Kidney tubule cell (primary cell): Measurements from ENCODE around the gene CD274.
"Not testable (repeated sequence)": the region's sequence is repeated elsewhere in the genome, so short reads cannot be mapped to it uniquely, and the experiment has no call there.

Experiments used
- DNase-seq: peaks from one replicate; pipeline ENCODE4 v3.0.0-alpha.2; 2018; ENCODE audit warnings: low spot score

CD274 gene

GRCh38 chr9:5450359-5451091 is at the start of gene CD274:
Gene CD274 (plus strand): TSS chr9:5450542. CDS start chr9:5456114, 5,572 bp downstream.
- peak; percentile 98 for DNase-seq

DNA sequence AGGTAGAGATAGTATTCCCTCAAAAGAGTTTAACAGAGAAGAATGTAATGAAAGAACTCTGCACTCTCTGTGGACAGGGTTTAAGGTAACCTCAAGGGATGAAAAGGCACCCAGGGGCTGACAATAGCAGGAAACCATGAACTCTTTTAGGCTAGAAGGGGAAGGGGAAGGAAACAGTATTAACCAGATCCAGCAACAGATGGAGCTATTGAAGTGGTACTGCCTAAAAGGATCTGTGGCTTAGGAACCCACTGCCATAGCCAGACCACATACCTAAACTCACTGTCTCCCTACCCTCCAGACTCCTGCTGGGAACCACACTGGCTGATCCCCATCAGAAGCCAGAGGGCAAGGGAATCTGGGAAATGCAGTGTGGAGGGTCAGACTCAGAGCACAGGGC is 48.1 kb upstream of the CD274 start:
- DNase-seq = no peak

GRCh38 chr9:5408596-5408995 is 41.7 kb upstream of the CD274 start:
- DNase-seq = no peak

DNA sequence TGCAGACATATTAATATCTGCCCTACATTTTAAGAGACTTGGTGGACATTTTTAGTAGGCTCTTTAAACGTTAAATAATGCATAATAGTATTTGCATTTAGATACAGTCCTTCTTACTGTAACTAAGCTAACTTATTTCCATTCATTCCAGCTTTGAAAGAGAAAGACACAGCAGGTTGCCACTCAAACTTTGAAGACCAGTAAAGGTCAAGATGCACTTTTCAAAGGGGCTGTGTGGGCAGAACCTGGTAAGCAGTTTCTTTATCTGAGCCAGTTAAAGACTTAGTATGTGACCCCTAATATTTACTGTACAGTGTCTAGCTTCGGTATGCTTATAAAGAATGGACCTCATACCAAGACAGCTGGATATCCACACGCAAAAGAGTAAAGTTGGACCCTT is 33.4 kb upstream of the CD274 start:
- DNase-seq = no peak

GRCh38 chr9:5418481-5418880 is 31.9 kb upstream of the CD274 start:
- DNase-seq = no peak

- peak; percentile 47 for DNase-seq
Measured at GRCh38 chr9:5419987-5420386, 30.4 kb upstream of the CD274 start.

- no peak for DNase-seq
Measured at GRCh38 chr9:5421163-5421562, 29.2 kb upstream of the CD274 start.

DNA sequence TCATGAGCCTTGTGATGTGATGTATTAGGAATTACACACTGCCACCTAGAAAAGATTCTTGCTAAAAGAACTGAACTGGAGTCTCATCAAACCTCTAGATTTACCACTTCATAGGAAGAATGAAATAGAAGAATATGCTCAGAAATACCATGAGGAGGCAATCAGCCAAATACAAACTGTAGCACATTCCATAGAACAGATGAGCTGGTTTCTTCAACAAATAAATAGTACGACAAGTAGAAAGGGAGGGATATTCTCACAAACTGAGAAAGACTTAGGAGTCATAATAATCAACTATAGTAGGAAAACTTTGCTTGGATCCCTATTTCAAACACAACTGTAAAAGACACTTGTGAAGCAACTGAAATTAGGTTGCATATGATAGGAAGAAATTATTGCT is 28.1 kb upstream of the CD274 start:
- DNase-seq = no peak

DNA sequence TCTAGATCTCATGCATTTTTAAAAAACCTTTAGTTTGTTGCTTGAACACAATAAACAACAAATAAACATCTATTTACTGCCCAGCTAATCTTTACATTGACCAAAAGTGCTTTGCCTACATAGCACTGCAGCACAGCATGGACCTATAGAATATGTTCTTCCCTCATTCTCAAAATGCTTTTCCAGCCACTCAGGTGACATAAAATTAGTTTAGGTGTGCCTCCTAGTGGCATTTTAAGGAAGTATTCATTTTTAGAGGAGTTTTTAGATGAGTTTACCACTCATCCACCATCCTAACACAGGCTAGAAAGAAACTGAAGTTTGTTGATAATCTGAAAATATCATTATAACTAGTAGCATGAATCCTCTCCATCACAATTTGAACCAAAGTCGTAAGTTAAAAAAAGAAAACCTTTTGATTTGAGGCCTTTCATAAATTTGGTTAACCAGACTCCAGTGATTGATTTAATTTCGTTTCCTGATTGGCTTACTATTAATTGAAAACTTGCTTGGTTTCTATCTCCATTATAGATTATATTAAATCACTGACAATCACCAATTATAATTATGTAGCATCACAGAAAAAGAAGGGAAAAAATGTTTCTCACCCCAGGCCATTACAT is 25.2 kb upstream of the CD274 start:
- peak; percentile 50 for DNase-seq

DNA sequence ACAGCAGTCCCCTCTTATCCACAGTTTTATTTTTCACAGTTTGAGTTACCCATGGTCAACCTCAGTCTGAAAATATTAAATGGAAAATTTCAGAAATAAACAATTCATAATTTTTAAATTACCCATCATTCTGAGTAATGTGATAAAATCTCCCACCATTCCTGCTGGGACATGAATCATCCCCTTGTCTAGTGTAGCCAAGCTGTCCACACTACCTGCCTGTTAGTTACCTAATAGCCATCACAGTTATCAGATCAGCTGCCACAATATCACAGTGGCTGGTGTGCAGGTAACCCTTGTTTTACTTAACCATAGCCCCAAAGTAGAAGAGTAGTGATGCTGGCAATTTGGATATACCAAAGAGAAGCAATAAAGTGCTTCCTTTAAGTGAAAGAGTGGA is 23.3 kb upstream of the CD274 start:
- no peak for DNase-seq

DNA sequence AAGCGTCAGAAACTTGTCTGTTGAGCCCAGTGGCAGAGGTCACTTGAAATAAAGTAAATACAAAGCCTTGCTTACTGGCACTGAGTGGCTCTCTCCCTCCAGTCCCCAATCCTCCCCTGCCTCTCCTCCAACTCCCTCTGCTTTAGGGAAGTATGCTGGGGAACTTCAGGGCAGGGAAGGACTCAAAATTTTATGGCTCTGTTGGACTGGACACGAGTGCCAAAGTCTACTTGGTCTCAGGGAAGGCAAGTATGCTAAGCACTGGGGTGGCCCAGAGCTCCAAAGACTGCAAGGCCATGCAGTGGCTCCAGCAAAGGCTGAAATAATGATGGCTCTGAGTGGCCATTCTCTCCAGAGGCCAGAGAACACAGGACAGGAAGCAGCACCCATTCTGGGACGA is 22.2 kb upstream of the CD274 start:
- no peak for DNase-seq

DNA sequence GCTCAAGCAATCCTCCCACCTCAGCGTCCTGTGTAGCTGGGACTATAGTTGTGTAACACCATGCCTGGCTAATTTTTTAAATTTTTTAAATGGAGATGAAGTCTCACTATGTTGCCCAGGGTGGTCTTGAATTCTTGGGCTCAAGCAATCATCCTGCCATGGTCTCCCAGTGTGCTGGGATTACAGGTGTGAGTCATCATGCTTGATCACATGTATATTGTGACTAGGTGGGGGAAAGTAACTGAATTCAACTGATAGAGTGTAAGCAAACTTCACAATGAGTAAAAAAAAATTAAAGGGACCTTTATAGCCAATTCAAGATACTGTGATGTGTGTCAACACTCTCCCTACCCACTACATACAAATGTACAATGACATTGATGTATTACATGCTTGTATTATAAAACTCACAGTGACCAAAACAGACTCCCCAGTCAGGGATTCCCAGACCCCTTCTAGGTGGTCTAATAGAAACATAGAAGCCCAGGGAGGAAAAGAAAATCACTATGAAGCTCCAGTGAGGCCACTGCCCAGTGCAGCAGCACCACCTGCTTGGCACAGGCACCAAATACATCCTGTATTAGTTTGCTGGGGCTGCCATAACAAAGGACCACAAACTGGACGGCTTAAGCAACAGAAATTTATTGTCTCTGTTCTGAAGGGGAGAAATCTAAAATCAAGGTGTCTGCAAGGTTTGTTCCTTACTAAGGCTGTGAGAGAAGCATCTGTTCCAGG is 21.4 kb upstream of the CD274 start:
- no peak for DNase-seq

DNA sequence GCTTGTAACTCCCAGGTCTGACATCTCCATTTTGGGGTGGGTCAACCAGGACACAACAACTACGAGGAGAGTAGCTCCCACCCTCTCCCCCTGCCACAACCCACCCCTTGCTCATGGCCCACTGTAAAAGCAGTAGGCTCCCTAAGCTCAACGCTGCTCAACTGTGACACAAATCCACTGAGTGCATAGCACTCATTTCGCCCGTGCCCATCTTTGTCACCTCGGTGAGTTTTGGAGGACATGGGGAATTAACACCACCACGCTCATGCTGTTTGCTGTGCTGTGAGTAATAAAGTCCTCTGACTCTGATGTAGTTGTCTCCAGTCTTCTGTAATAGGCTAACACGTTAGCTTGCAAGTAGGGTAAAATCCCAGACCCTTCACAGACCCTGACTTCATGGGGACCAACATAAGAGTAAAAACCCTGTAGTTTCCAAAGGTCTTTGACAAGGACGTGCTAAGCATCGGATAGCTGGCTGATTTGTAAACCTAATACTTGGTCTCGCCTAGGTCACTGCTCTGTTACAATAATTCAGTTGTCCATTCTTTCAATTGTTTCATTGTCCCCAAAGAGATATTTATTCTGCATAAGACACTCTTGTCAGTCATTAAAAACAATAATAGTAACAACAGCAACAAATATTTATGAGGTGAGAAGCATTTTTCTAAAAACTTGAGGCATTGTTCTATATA is 20.3 kb upstream of the CD274 start:
- DNase-seq = no peak

DNA sequence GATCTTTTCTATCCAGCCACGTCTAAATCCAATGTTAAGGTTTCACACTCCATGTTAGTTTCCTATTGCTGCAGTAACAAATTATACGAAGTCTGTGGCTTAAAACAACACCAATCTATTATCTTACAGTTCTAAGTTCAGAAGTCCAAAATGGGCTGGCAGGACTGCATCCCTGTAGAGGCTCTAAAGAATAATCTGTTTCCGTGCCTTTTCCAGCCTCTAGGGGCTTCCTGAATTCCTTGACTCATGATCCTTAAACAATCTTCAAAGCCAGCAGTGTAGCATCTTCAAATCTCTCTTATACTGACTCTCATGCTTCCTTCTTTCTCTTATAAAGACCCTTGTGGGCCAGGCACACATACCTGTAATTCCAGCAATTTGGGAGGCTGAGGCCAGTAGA is 19.4 kb upstream of the CD274 start:
- DNase-seq = no peak

DNA sequence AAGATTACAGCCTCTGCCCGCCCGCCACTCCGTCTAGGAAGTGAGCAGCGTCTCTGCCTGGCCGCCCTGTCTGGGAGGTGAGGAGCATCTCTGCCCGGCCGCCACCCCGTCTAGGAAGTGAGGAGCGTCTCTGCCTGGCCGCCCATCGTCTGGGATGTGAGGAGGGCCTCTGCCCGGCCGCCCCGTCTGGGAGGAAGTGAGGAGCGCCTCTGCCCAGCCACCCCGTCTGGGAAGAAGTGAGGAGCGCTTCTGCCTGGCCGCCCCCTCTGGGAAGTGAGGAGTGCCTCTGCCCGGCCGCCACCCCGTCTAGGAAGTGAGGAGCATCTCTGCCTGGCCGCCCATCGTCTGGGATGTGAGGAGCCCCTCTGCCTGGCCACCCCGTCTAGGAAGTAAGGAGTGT is 17.5 kb upstream of the CD274 start:
- not testable (repeated sequence) for DNase-seq

- DNase-seq = not testable (repeated sequence)
Measured at GRCh38 chr9:5433328-5433727, 17.0 kb upstream of the CD274 start.

DNA sequence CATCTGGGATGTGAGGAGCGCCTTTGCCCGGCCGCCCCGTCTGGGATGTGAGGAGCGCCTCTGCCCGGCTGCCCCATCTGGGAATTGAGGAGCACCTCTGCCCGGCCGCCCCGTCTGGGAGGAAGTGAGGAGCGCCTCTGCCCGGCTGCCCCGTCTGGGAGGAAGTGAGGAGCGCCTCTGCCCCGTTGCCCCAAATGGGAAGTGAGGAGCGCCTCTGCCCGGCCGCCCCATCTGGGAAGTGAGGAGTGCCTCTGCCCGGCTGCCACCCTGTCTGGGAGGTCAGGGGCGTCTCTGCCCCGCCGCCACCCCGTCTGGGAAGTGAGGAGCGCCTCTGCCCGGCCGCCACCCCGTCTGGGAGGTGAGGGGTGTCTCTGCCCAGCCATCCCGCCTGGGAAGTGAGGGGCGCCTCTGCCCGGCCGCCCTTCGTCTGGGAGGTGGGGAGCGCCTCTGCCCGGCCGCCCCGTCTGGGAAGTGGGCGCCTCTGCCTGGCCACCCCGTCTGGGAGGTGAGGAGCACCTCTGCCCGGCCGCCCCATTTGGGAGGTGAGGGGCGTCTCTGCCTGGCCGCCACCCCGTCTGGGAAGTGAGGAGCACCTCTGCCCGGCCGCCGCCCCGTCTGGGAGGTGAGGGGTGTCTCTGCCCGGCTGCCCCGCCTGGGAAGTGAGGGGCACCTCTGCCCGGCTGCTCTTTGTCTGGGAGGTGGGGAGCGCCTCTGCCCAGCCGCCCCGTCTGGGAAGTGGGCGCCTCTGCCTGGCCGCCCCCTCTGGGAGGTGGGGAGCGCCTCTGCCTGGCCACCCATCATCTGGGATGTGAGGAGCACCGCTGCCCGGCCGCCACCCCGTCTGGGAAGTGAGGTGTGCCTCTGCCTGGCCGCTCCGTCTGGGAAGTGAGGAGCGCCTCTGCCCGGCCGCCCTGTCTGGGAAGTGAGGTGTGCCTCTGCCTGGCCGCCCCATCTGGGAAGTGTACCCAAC is 16.2 kb upstream of the CD274 start:
- not testable (repeated sequence) for DNase-seq

GRCh38 chr9:5435912-5436311 is 14.4 kb upstream of the CD274 start:
- peak; percentile 77 for DNase-seq

- peak; percentile 68 for DNase-seq
Measured at GRCh38 chr9:5436441-5436840, 13.9 kb upstream of the CD274 start.

DNA sequence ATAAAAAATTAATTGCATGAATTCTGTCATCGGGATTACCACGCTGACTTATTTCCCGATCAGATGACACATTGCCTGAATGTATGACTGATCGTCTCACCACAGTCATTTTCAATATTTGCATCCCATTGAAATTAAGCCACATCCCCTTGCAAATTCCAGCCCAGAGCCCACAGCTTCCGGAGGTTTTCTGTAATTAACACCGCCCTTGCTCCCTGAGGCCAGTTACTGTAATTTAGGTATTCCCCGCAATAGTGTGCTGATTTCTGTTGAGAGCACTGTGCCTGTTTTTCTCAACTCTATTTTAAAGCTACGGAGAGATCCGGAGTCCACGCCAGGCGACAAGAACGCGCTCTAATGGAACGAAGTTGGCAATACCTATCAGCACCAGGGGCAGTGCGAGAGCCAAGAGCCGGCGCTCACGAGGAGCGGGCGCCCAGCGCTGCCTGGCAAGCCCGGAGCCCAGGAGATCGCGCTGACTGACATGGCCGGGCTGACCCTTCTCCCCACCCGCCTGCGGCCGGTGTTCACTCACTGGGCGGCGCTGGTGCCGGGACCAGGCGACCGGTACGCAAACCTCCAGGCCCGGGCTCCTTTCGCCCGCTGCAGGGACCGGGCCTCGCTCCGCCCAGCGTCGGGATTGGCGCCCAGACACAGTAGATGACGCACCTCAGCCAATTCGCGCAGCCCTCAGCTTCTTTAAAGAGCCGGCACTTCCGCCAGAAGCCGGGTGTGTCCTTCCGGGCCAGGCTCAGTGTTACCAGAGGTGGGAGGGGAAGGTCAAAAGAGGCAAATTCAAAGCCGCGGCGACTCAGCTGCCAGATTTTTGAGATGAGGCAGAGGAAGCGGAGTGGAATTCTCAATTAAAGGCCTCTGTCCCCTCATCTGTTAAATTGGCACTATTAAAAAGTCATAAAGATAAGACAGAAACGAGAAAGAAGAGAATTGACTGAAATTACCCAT is 12.8 kb upstream of the CD274 start, which contains the start of gene PLGRKT:
Gene PLGRKT (minus strand): TSS at position 672 of the 963 bp plus-strand sequence. CDS start 5,948 bp downstream, outside the sequence.
- DNase-seq = peak; percentile 97
